GM21367 (cell line): ENCODE results near the gene ATAT1.
A peak's percentile ranks its signal among the peaks of the same experiment; 100 is the strongest.
"Not testable (repeated sequence)": the region's sequence is repeated elsewhere in the genome, so short reads cannot be mapped to it uniquely, and the experiment has no call there.

Experiments used
- ATAC-seq: cut with Tn5 transposase; IDR thresholded peaks from one replicate; pipeline ENCODE4 v1.9.1; 2021; ENCODE audit not compliant: unreplicated experiment

The ATAT1 gene

DNA sequence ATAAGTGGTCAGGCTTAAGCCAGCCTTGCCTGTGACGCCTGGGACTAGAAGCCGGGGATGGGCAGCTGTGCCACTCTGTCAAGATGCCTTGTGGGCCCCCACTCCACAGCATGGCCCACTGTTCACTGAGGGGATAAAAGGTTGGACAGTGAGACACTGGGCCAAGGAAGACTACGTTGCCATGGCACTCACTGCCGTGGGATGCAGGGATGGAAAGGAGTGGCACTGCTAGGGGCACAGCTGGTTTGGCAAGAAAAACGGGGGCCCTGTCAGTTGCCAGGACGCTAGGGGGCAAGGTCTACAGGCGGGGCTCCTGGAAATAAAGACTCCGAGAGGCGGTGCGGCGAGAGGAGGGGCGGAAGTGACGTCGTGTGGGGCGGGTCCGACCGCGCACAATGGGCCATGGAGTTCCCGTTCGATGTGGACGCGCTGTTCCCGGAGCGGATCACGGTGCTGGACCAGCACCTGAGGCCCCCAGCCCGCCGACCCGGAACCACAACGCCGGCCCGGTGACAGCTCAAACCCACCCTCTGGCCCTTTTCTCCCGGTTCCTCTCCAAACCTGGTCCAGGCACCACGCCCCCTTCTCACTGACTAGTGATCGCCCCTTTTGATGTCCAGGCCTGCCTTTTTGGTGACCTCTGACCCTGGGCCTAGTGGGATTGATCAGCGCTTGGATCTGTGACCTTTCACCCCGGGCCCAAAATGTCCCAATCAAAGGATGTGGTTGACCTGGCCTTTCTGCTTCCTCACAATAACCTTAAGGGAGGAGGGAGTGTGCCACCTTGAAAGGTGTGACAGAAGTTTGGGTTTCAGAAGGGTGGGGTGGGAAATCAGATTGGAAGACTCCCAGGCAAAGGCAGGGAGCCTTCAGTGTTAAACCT lies at the start of gene ATAT1:
Gene ATAT1 (plus strand): TSS at position 391 of the 883 bp plus-strand sequence.
- ATAC-seq = peak; percentile 70

DNA sequence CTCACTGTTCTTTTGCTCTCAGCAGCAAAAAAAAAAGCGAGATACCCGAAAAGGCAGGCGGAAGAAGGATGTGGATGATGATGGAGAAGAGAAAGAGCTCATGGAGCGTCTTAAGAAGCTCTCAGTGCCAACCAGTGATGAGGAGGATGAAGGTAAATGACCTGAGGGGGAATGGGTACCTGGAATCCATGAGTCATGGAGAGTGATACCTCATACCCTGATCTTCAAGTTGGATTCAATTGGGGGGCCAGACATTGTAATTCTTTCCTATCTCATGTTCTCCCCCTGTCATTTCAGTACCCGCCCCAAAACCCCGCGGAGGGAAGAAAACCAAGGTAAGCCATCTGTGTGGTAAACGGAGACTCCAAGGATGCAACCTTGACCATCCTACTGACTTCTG lies 48.6 kb upstream of the ATAT1 start:
- no peak for ATAC-seq

DNA sequence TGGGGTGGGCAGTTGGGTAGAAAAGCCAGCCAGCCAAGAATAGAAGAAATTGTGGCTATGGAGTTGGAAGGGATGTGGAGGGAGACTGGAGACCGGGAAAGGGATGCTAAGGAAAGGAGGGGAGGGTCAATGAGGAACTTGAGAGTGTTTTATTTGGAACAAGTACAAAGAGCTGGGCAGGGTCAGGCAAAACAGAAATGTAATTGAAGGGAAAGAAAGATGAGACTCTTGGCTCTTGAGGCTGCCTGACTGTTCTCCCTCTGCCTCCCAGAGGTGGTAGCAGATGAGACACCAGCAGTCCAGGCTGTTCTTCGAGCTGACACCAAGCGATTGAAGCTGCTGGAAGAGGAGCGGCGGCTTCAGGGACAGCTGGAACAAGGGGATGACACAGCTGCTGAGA lies 42.8 kb upstream of the ATAT1 start:
- ATAC-seq = no peak

DNA sequence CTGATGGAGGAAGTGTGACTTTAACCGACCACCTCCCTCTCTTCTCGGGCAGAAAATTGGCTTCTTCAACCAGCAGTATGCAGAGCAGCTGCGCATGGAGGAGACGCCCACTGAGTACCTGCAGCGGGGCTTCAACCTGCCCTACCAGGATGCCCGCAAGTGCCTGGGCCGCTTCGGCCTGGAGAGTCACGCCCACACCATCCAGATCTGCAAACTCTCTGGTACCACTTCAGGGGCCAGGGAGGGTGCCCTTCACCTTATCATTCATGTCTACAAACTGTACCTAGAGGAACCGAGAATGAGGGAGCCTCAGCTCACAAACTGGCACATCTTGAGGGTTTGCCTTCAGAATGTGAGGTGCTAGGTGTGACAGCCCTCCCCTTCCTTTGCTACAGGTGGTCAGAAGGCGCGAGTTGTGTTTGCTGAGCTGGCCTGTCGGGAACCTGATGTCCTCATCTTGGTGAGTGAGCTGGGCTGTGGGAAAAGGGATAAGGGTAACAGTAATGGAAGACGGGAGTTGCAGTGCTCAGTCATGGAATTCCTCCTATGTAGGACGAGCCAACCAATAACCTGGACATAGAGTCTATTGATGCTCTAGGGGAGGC lies 36.8 kb upstream of the ATAT1 start:
- no peak for ATAC-seq

- no peak for ATAC-seq
Measured at GRCh38 chr6:30590509-30590908, 36.2 kb upstream of the ATAT1 start.

GRCh38 chr6:30591008-30591407 lies 35.7 kb upstream of the ATAT1 start:
- no peak for ATAC-seq

DNA sequence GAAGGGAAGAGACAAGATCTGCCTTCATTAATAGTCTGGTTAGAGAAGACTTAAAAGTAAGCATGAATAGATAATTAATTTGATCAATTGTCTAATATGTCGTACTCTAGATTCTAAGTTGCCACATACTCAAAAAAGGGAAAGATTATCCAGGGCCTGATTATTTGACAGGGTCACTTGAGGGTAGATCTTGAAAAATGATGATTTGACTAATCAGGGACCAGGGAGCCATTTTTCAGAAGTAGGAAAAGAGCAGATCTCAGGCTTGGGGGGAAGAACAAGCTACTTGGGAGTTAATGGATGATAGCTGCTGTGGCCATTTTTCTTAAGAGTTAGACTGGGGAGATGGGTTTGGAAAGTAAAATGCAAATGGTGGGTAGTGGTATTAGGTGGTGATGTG lies 34.4 kb upstream of the ATAT1 start:
- ATAC-seq = no peak

- ATAC-seq = not testable (repeated sequence)
Measured at GRCh38 chr6:30597315-30598144, 29.1 kb upstream of the ATAT1 start.

GRCh38 chr6:30598912-30599624 lies 27.6 kb upstream of the ATAT1 start:
- no peak for ATAC-seq

DNA sequence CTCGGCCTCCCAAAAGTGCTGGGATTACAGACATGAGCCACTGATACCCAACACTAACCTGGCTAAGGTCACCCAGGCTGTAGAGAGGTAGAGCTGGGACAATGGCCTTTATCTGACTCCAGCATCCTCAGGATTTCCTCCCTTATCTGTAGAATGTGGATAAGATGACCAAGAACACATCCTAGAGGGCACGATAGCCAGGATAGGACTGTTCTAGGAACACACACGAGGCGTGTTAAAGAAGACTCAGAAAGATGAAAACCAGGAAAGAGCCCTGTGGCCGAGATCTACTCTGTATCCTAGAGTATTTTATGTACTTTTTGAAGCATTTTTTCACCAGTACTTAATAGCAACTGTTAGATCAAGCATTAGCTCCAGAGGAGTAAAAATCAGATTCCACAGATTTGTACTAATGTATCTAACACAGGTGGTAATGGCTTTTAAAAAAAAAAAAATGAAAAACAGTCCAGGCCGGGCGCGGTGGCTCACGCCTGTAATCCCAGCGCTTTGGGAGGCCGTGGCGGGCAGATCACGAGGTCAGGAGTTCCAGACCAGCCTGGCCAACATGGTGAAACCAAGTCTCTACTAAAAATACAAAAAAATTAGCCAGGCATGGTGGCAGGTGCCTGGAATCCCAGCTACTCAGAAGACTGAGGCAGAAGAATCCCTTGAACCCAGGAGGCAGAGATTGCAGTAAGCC lies 26.9 kb upstream of the ATAT1 start:
- ATAC-seq = no peak

DNA sequence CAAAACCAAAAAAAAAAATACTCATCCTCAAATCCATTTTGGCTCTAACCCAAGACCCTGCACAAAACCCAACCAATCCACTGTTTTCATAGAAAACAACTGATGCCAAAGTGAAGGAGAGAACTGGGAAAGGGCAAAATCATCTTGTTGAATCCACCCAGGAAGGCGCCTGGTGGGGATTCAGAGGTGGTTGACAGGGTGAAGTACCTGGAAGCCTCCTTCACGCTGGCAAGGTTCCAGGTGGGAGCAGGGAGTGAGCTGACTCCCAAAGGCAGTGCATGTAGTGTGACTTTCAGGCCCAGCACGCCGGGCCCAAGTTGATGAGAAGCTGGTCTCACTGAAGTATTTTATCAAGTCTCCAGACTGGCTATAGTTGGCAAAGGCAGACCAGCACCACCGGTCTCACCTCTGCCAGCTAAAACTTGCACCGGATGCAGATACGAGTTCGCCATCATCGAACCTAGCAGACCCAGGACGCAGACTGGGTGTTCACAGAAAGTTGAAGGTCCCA lies 26.2 kb upstream of the ATAT1 start:
- no peak for ATAC-seq

GRCh38 chr6:30601436-30601814 lies 25.2 kb upstream of the ATAT1 start:
- no peak for ATAC-seq

DNA sequence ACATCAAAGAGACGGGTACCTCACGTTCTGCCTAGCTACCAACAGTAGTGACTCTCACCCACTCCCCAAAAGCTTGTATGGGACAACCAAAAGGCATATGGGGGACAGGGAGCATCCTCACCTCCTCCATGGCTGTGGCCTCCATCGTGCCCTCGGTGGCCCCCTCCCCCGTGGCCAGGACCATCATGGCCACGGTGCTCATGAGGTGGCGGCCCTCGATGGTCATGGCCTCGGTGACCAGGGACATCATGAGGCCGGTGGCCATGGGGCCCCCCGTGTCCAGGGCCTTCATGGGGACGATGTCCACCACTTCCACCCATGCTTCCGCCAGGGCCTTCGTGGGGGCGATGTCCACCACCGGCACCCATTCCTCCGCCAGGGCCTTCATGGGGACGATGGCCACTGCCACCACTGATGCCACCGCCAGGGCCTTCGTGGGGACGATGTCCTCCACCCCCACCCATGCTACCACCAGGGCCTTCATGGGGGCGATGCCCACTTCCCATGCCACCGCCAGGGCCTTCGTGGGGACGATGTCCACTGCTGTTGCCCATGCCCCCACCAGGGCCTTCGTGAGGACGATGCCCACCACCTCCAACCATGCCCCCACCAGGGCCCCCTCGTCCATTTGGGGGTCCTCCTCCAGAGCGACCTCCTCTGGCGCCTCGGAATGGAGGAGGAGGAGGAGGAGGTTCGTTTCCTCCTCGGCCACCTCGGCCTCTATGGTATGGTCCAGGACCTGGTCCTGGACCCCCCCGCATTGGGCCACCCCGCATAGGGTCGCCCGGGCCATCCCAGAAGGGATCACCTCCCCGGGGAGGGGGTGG lies 24.6 kb upstream of the ATAT1 start:
- no peak for ATAC-seq

DNA sequence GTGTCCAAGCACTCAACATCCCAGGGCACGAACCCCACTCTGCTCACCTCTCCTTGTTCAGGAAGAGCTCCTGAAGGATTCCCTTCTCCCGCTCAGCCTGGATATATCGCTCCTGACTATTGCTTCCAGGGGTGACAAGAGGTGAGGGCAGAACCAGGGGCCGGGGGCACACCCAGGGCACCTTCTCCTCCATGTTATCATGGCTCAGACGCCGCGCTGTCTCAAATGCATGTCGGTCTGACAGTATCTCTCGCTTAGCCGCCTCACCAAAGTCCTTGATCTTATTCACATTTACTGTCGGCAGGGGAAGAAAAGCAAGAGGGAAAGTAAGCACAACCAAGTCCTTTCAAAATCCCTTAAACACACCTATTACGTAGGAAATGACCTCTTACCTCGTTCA lies 22.7 kb upstream of the ATAT1 start:
- no peak for ATAC-seq

DNA sequence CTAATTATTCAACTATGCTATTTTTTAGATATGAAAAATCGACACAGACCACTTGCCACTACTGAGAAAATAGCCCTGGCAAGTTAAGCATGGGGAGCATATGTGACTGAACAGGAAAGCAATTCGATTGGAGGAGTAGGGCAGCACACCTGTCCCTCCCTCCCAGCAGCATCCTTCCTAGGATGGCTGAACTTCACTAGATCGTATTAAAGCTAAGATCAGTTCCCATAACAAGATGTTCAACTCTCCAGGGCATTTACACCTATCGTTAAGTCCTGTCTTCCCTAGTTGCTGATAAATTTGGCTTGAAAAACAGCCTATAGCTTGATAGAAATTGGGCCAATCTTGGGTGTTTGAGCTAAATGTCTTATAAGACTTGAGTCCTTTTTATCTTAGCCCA lies 16.6 kb upstream of the ATAT1 start:
- no peak for ATAC-seq

DNA sequence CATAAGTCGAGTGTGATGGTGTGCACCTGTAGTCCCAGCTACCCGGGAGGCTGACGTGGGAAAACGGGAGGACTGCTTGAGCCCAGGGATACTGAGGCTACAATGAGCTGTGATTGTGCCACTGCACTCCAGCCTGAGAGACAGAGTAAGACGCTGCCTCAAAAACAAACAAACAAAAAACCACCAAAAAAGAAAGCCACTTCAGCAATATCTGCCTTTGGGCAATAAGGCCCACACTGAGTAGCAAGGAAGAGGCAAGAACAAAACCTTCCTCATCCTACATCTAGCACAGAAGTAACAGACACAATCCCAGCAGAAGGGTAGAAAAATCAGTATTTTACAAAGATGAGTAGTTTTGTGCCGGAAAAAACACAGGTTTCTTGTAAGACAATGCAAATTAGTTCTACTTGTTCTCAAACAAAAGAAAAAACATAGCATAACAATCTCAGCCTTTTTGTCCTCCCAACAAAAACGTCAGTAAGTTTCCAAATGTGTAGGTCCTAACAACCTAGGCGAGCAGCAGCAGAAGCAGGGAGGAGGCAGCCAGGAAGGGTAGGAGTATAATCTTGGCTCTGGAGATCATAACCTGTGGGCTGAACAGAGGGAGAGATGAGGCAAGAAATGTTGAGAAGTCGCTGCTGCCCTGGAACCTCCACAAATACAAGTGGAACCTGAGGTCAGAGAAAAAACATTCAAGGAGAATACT lies 15.4 kb upstream of the ATAT1 start:
- ATAC-seq = no peak

DNA sequence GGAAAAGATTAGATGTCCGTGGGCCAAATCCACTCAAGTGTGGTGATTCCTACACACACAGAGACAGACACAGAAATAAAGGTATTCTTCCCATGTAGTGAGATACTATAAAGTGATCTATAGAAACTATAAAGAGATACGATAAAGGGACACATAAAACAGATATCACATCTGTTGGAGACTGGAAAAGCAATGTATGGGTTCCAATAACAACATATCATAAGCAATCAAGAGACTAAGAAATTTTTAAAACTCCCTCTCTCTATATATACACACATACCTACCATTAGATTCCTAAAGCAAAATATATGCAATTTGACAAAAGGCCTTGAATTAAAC lies 14.8 kb upstream of the ATAT1 start:
- ATAC-seq = no peak

DNA sequence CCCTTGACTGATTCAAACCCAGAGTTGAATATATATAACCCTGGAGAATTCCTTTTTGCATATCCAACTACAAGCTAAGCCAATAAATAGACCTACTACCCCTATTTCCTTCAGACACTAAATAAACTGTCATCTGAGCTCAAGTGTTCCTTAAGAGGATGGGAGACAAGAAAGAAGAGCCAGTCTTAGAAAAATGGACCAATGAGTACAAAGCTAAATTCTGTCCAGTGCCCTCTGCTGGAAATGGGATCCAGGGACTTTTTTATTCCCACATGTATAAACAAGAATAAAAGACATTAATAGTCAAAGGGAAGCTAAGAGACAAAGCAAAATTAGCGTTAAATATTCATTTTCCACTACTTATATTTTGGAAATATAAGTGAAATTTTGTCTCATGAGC lies 14.5 kb upstream of the ATAT1 start:
- no peak for ATAC-seq

DNA sequence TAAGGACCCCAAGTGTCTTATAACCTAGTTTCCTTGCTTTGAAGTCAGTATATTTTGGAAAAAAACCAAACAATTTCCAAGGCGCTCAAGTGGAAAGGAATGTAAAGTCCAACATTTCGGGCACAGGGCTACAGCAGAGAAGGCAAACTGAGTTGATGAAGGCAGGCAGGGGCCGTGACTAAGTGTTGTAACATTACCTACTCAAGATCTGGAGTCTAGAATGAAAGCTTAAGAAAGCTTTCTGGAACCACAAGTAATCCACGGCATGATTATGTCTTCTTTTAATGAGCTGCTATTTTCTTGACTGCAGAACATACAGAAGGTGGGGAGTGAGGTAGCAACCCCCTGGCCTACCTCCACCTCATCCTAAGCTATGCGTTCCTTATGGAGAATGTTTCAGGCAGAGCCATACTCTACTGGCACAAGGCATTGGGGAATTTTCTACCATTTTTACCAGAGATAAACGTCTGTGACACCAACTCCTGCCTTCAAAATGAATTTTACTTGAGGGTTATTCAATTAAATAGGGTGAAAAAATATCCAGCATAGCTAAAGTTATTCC lies 13.9 kb upstream of the ATAT1 start:
- no peak for ATAC-seq
